ENCODE results near the gene SYNGR4. TPM values are rescaled to one million over a fixed set of nuclear protein-coding genes. Genes with fewer than 3 reads are reported as not detected.

Gene SYNGR4
- not detected in 2 replicates for total RNA-seq

GRCh38 chr19:48363810-48364597 lies at the start of gene SYNGR4, which contains the start of gene TMEM143:
Gene SYNGR4, plus strand, starts transcription at chr19:48364367. Its CDS starts 1,476 bp downstream, at chr19:48365843.
Gene TMEM143, minus strand, starts transcription at chr19:48363940. Its CDS starts 20 bp downstream, at chr19:48363920.

GRCh38 chr19:48325265-48325910 lies 38.8 kb upstream of the SYNGR4 start, which contains the start of gene EMP3:
Gene EMP3, plus strand, starts transcription at chr19:48325552. Its CDS starts 1,293 bp downstream, at chr19:48326845.

GRCh38 chr19:48391100-48392005 lies 27.2 kb downstream of the SYNGR4 start, which contains the start of gene KDELR1:
Gene KDELR1, minus strand, starts transcription at chr19:48391551. Its CDS starts 193 bp downstream, at chr19:48391358.

GRCh38 chr19:48393559-48394330 lies 29.6 kb downstream of the SYNGR4 start, which contains the start of gene GRIN2D:
Gene GRIN2D, plus strand, starts transcription at chr19:48393668. Its CDS starts 4,725 bp downstream, at chr19:48398393.

Other genes with a start within 250 kb of the SYNGR4 start
- 5.3 and 18.5 TPM in 2 replicates for gene LIG1, start 194.0 kb upstream of the SYNGR4 start, total RNA-seq
- 2.7 and 3.3 TPM in 2 replicates for gene ZSWIM9, start 193.7 kb upstream of the SYNGR4 start, total RNA-seq
- gene CARD8, start 108.5 kb upstream of the SYNGR4 start, total RNA-seq, result 11.6 and 14.7 TPM in 2 replicates
- 0.32 and 0.59 TPM in 2 replicates for gene ZNF114, start 94.3 kb upstream of the SYNGR4 start, total RNA-seq
- gene EMP3, start 38.8 kb upstream of the SYNGR4 start, total RNA-seq, result 32.1 and 62.7 TPM in 2 replicates
- gene TMEM143, start 427 bp upstream of the SYNGR4 start, total RNA-seq, result 2.1 and 5.6 TPM in 2 replicates
- gene KDELR1, start 27.2 kb downstream of the SYNGR4 start, total RNA-seq, result 76.6 and 96.8 TPM in 2 replicates
- 1.5 and 2.5 TPM in 2 replicates for gene GRIN2D, start 29.3 kb downstream of the SYNGR4 start, total RNA-seq
- 26.1 and 50.7 TPM in 2 replicates for gene GRWD1, start 81.6 kb downstream of the SYNGR4 start, total RNA-seq
- 0.59 and 1.5 TPM in 2 replicates for gene KCNJ14, start 91.2 kb downstream of the SYNGR4 start, total RNA-seq
- gene CYTH2, start 105.0 kb downstream of the SYNGR4 start, total RNA-seq, result 33.5 and 37.4 TPM in 2 replicates
- gene LMTK3, start 147.5 kb downstream of the SYNGR4 start, total RNA-seq, result 1.7 and 2.1 TPM in 2 replicates
- not detected in 2 replicates for gene SULT2B1, start 187.8 kb downstream of the SYNGR4 start, total RNA-seq
- not detected in 2 replicates for gene SPACA4, start 242.4 kb downstream of the SYNGR4 start, total RNA-seq

Data from smooth muscle cell of the umbilical artery (primary cell).